ENCODE measurements around the gene OR6J1.
"Not testable (repeated sequence)": the region's sequence is repeated elsewhere in the genome, so short reads cannot be mapped to it uniquely, and the experiment has no call there.

Gene OR6J1

DNA sequence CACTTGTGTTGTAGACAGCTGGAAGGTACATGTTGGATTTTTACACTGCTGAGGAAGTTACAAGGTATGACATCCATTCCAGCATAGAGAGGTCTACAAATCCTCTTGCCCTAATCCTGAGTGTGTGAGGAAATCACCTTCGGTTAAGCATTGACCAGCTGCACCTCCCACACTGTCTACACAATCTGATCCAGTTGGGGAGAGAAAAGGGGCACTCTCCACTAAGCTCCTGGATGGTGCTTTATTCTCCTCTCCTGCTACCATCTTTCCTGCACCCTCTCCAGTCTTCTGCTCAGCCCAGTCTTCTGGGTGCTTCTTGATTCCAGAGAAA is at the start of gene OR6J1:
Gene OR6J1 (minus strand): TSS at position 48 of the 331 bp plus-strand sequence. CDS start 9,541 bp downstream, outside the sequence.
- no peaks in the 10 kb centered on the region for H3K4me1 Mint-ChIP-seq
- no peak for ATAC-seq
- no peaks in the 10 kb centered on the region for H3K36me3 Mint-ChIP-seq
- H3K27me3 Mint-ChIP-seq = peaks cover 9% of the 10 kb centered on the region
- no peaks in the 10 kb centered on the region for H3K9me3 Mint-ChIP-seq
- H3K27ac Mint-ChIP-seq = no peak within 1 kb of the TSS
- no peak within 1 kb of the TSS for H3K4me3 Mint-ChIP-seq

DNA sequence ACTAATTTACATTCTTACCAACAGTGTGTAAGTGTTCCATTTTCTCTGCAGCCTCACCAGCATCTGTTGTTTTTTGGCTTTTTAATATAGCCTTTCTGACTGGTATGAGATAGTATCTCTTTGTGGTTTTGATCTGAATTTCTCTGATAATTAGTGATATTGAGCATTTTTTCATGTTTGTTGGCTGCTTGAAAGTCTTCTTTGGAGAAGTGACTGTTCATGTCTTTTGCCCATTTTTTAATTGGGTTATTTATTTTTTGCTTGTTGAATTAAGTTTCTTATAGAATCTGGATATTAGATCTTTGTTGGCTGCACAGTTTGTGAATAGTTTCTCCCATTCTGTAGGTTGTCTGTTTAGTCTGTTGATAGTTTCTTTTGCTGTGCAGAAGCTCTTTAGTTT is 48.0 kb upstream of the OR6J1 start:
- Mint-ChIP-seq H3K36me3 (peaks cover 6% of the 10 kb centered on the region), H3K27ac (no peak overlapping the region), H3K9me3 (peaks cover 15% of the 10 kb centered on the region), H3K27me3 (peaks cover 38% of the 10 kb centered on the region), H3K4me3 (no peak overlapping the region), H3K4me1 (no peaks in the 10 kb centered on the region)
- ATAC-seq = no peak

DNA sequence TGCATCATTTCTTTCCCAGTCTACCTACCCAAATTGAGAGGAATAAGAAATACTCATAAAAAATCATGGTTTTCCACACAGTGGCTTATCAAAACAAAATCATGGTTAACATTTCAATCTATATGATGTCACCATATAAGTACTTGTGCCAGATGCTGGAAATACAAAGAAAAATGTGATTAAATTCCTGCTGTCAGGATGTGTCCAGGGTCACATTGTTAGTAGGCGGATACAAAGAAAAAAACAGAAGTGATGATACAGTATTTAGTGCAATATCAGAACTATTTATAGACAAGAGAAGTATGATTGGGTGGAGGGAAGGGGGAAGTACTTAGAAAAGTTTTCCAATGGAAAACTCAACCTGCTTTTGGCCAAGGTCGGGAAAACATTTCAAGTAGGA is 47.0 kb upstream of the OR6J1 start:
- no peak for ATAC-seq
- Mint-ChIP-seq H3K27me3 (peaks cover 46% of the 10 kb centered on the region), H3K9me3 (peaks cover 17% of the 10 kb centered on the region), H3K4me1 (no peaks in the 10 kb centered on the region), H3K27ac (no peak overlapping the region), H3K36me3 (peaks cover 6% of the 10 kb centered on the region), H3K4me3 (no peak overlapping the region)

DNA sequence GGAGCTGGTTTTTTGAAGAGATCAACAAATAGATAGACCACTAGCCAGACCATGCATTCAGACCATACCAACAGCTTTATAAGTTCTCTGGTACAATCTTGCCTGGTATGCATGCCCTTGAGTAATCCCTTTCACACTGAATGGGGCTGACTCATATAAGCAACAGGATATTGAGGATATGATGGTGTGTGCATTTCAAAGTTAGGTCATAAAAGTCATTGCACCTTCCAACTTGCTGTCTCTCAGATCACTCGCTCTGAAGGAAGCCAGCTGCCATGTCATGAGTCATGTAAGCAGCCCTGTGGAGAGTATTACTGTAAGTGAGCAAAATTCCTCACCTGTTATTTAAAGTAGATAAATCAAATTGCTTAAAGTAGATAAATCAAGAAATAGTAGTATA is 45.0 kb upstream of the OR6J1 start:
- no peak overlapping the region for H3K27ac Mint-ChIP-seq
- peaks cover 56% of the 10 kb centered on the region for H3K27me3 Mint-ChIP-seq
- no peaks in the 10 kb centered on the region for H3K4me1 Mint-ChIP-seq
- no peak for ATAC-seq
- peaks cover 17% of the 10 kb centered on the region for H3K9me3 Mint-ChIP-seq
- H3K4me3 Mint-ChIP-seq = no peak overlapping the region
- peaks cover 6% of the 10 kb centered on the region for H3K36me3 Mint-ChIP-seq

DNA sequence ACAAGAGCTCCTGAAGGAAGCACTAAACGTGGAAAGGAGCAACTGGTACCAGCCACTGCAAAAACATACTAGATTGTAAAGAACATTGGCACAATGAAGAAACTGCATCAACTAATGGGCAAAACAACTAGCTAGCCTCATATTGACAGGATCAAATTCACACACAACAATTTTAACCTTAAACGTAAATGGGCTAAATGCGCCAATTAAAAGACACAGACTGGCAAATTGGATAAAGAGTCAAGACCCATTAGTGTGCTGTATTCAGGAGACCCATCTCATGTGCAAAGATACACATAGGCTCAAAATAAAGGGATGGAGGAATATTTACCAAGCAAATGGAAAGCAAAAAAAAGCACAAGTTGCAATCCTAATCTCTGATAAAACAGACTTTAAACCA is 43.8 kb upstream of the OR6J1 start:
- H3K4me1 Mint-ChIP-seq, H3K36me3 Mint-ChIP-seq, H3K27ac Mint-ChIP-seq, H3K4me3 Mint-ChIP-seq, ATAC-seq: not testable (repeated sequence)
- peaks cover 54% of the 10 kb centered on the region for H3K27me3 Mint-ChIP-seq
- peaks cover 13% of the 10 kb centered on the region for H3K9me3 Mint-ChIP-seq

DNA sequence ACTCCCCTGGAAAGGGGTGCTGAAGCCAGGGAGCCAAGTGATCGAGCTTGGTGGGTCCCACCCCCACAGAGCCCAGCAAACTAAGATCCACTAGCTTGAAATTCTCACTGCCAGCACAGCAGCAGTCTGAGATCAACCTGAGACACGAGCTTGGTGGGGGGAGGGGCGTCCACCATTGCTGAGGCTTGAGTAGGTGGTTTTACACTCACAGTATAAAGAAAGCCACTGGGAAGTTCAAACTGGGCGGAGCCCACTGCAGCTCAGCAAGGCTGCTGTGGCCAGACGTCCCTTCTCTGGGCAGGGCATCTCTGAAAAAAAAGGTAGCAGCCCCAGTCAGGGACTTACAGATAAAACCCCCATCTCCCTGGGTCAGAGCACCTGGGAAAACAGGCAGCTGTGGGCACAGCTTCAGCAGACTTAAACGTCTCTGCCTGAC is 42.0 kb upstream of the OR6J1 start:
- H3K4me1 Mint-ChIP-seq, H3K4me3 Mint-ChIP-seq, ATAC-seq, H3K36me3 Mint-ChIP-seq, H3K27ac Mint-ChIP-seq, H3K9me3 Mint-ChIP-seq: not testable (repeated sequence)
- H3K27me3 Mint-ChIP-seq = peaks cover 57% of the 10 kb centered on the region

DNA sequence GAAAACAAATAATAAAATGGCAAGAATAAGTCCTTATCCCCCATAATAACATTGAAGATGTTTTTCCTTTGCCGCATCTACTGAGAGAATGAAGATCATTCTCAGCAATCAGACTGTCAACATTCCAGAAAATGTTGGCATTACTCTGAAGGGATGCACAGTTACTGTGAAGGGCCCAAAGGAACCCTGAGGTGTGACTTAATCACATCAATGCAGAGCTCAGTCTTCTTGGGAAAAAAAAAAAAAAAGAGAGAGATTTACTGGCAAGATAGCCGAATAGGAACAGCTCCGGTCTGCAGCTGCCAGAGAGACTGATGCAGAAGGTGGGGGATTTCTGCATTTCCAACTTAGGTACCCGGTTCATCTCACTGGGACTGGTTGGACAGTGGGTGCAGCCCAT is 41.3 kb upstream of the OR6J1 start:
- H3K4me3 Mint-ChIP-seq = no peak overlapping the region
- H3K4me1 Mint-ChIP-seq = no peaks in the 10 kb centered on the region
- no peak overlapping the region for H3K27ac Mint-ChIP-seq
- ATAC-seq = no peak
- peaks cover 57% of the 10 kb centered on the region for H3K27me3 Mint-ChIP-seq
- no peaks in the 10 kb centered on the region for H3K36me3 Mint-ChIP-seq
- H3K9me3 Mint-ChIP-seq = peaks cover 6% of the 10 kb centered on the region

DNA sequence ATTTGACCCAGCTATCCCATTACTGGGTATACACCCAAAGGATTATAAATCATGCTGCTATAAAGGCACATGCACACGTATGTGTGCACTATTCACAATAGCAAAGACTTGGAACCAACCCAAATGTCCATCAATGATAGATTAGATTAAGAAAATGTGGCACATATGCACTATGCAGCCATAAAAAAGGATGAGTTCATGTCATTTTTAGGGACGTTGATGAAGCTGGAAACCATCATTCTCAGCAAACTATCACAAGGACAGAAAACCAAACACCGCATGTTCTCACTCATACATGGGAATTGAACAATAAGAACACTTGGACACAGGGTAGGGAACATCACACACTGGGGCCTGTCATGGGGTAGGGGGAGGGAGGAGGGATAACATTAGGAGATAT is 39.3 kb upstream of the OR6J1 start:
- not testable (repeated sequence) for H3K36me3 Mint-ChIP-seq, H3K4me3 Mint-ChIP-seq, H3K9me3 Mint-ChIP-seq, H3K27ac Mint-ChIP-seq, ATAC-seq, H3K4me1 Mint-ChIP-seq
- H3K27me3 Mint-ChIP-seq = peaks cover 68% of the 10 kb centered on the region

DNA sequence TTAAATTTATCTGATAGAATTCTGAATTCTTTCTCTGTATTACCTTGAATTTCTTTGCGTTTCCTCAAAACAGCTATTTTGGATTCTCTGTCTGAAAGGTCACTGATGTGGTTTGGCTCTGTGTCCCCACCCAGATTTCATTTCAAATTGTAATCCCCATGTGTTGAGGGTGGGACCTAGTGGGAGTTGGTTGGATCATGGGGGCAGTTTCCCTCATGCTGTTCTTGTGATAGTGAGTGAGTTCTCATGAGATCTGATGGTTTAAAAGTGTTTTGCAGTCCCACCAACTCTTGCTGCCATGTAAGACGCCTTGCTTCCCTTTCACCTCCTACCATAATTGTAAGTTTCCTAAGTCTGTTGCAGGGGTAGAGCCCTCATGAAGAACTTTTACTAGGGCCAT is 34.1 kb upstream of the OR6J1 start:
- ATAC-seq = no peak
- Mint-ChIP-seq H3K27ac (no peak overlapping the region), H3K36me3 (no peaks in the 10 kb centered on the region), H3K27me3 (peaks cover 41% of the 10 kb centered on the region), H3K4me3 (no peak overlapping the region), H3K4me1 (no peaks in the 10 kb centered on the region), H3K9me3 (peaks cover 2% of the 10 kb centered on the region)

DNA sequence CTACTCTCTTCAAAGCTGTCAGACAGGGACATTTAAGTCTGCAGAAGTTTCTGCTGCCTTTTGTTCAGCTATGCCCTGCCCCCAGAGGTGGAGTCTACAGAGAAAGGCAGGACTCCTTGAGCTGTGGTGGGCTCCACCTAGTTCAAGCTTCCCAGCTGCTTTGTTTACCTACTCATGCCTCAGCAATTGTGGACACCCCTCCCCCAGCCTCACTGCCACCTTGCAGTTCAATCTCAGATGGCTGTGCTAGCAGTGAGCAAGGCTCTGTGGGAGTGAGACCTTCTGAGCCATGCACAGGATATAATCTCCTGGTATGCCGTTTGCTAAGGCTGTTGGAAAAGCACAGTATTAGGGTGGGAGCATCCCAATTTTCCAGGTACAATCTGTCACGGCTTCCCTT is 33.4 kb upstream of the OR6J1 start:
- H3K36me3 Mint-ChIP-seq, ATAC-seq, H3K9me3 Mint-ChIP-seq, H3K4me1 Mint-ChIP-seq, H3K27ac Mint-ChIP-seq, H3K4me3 Mint-ChIP-seq: not testable (repeated sequence)
- H3K27me3 Mint-ChIP-seq = peaks cover 34% of the 10 kb centered on the region

DNA sequence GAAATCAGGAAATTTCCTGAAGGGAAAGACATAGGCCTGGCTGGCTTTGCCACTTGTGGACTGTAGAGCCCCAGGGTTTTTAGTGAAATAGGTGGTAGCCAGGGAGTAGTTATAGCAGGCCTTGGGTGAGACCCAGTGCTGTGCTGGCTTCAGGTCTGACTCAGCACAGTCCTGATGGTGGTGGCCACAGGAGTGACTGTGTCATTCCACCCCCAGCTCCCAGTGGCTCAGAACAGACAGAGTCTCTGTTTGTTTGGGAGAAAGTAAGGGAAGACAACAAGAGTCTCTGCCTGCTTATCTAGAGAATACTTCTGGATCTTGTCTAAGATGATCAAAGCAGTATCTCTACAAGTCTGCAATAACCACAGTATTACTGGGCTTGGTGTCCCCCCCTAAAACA is 27.5 kb upstream of the OR6J1 start:
- Mint-ChIP-seq H3K36me3 (no peaks in the 10 kb centered on the region), H3K9me3 (peaks cover 8% of the 10 kb centered on the region)

DNA sequence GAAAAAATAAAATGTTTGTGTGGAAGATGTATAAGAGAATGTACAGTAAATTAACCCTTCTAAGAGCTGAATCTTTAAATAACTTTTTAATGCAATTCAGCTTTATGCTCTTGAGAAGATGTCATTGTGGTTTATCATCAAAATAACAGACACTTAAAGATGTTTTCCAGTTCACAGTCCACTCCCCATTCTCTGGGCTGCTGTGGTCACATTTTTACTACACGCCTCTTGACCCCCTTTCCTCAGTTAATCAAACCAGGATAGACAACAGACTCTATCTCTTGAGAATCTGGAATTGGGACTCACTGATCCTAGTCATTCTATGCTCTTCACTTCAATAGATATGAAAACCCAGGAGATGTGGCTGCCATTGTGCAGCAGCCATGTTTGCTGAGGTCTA is 24.7 kb upstream of the OR6J1 start:
- Mint-ChIP-seq H3K4me1 (peaks cover 20% of the 10 kb centered on the region), H3K27ac (peak overlapping the region; percentile 2), H3K36me3 (no peaks in the 10 kb centered on the region), H3K9me3 (peaks cover 8% of the 10 kb centered on the region), H3K4me3 (no peak overlapping the region), H3K27me3 (no peaks in the 10 kb centered on the region)
- ATAC-seq = no peak

More for the DNA sequence above, 27.5 kb upstream of the OR6J1 start:
- Mint-ChIP-seq H3K4me3 (no peak overlapping the region), H3K27ac (no peak overlapping the region), H3K27me3 (peaks cover 6% of the 10 kb centered on the region), H3K4me1 (peaks cover 20% of the 10 kb centered on the region)
- peak; percentile 57 for ATAC-seq

DNA sequence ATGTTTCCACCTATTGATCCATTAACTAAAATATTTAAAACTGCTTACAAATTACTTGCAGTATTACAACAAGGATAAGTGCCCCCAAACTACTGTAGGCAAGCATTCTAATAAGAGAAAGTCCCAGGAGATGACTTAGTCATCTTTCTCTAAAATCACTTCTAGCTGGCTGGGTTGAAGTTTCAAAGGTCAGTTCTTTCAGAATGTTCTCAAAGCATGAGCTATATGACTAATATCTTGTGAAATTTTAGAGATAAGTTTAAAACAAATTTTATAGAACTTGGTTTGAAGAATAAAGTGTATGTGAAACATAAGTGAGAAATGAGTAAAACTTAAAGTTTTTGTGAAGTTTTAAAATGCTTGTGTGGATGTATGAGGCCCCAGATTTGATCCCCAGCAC is 24.3 kb upstream of the OR6J1 start:
- no peaks in the 10 kb centered on the region for H3K36me3 Mint-ChIP-seq
- H3K9me3 Mint-ChIP-seq = peaks cover 6% of the 10 kb centered on the region
- peak overlapping the region; percentile 2 for H3K27ac Mint-ChIP-seq
- no peaks in the 10 kb centered on the region for H3K27me3 Mint-ChIP-seq
- peak overlapping the region; percentile 39 for H3K4me3 Mint-ChIP-seq
- peaks cover 20% of the 10 kb centered on the region for H3K4me1 Mint-ChIP-seq
- ATAC-seq = peak; percentile 74

DNA sequence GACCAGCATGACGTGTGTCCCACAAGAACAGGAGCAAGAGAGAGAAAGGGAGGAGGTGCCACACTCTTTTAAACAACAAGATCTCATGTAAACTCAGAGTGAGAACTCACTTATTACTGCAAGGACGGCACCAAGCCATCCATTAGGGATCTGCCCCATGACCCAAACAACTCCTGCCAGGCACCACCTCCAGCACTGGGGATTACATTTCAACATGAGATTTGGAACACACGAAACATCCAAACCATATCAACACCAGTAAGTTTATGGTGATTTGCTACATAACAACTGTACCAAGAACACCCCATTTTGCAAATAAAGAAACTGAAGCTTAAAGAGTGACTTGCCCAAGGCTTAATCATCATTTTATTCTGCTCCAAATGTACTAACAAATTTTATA is 23.7 kb upstream of the OR6J1 start:
- no peak overlapping the region for H3K4me3 Mint-ChIP-seq
- H3K27me3 Mint-ChIP-seq = no peaks in the 10 kb centered on the region
- no peak overlapping the region for H3K27ac Mint-ChIP-seq
- peaks cover 20% of the 10 kb centered on the region for H3K4me1 Mint-ChIP-seq
- no peak for ATAC-seq
- peaks cover 4% of the 10 kb centered on the region for H3K9me3 Mint-ChIP-seq
- no peaks in the 10 kb centered on the region for H3K36me3 Mint-ChIP-seq

DNA sequence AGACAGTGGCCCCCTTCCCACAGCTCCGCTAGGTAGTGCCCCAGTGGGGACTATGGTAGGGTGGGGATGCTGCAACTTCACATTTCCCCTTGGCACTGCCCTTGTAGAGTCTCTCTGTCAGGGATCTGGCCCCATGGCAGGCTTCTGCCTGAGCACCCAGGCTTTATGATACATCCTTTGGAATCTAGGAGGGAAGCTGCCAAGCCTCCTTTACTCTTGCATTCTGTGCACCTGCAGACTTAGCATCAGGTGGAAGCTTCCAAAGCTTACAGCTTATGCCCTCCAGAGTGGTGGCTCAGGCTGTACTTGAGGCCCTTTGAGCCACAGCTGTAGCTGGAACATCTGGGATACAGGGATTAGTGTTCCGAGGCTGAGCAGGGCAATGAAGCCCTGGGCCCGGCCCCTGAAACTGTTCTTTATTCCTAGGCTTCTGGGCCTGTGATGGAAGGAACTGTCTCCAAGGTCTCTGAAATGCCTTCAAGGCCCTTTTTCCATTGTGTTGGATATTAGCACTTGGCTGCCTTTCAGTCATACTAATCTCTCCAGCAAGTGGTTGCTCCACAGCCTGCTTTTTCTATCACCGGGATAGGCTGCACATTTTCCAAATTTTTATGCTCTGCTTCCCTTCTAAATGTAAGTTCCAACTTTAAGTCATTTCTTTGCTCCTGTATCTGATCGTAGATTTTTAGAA is 22.2 kb upstream of the OR6J1 start:
- H3K27ac Mint-ChIP-seq = no peak overlapping the region
- peaks cover 20% of the 10 kb centered on the region for H3K4me1 Mint-ChIP-seq
- no peak for ATAC-seq
- no peaks in the 10 kb centered on the region for H3K9me3 Mint-ChIP-seq
- no peak overlapping the region for H3K4me3 Mint-ChIP-seq
- H3K27me3 Mint-ChIP-seq = no peaks in the 10 kb centered on the region
- H3K36me3 Mint-ChIP-seq = no peaks in the 10 kb centered on the region

DNA sequence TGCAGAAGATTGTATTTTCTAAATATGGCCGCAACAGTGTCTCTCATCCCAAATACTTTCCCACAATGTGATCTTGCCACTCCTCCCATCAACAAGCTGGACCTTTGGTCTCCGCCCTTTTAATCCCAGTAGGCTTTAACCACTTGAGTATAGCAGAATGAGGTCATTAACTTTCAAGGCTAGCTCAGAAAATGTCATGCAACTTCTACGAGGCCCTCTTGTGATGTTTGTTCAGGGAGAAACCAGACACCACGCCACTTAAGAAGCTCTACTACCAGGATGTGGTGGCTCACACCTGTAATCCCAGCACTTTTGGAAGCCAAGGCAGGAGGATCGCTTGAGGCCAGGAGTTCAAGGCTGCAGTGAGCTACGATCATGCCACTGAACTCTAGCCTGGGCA is 20.1 kb upstream of the OR6J1 start:
- Mint-ChIP-seq H3K9me3 (no peaks in the 10 kb centered on the region), H3K4me3 (no peak overlapping the region), H3K36me3 (no peaks in the 10 kb centered on the region), H3K27me3 (no peaks in the 10 kb centered on the region), H3K4me1 (peaks cover 19% of the 10 kb centered on the region), H3K27ac (no peak overlapping the region)
- ATAC-seq = no peak

DNA sequence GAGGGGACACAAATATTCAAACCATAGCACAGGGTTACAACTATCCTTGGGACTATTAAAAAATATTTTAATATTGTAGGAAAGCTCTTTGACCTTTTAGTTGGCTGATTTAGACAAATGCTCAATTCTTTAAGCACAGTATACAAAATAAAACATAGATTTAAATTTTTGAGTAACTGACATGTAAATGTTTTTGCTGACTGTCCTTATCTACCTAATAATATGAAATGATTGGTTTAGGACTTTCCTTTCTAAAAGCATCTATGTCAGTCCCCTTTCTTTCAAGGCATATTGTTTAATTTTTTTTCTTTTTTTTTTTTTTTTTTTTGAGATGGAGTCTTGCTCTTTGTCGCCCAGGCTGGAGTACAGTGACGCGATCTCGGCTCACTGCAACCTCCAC is 16.5 kb upstream of the OR6J1 start:
- no peaks in the 10 kb centered on the region for H3K4me1 Mint-ChIP-seq
- no peaks in the 10 kb centered on the region for H3K27me3 Mint-ChIP-seq
- H3K27ac Mint-ChIP-seq = no peak overlapping the region
- no peaks in the 10 kb centered on the region for H3K9me3 Mint-ChIP-seq
- no peak overlapping the region for H3K4me3 Mint-ChIP-seq
- ATAC-seq = no peak
- H3K36me3 Mint-ChIP-seq = no peaks in the 10 kb centered on the region
